Thyroid gland (tissue), 4 donors: ENCODE data around the gene ACTR2.

Experiments used
- POLR2A ChIP-seq, 2 donors: fragments of 450-650 bp; IDR thresholded peaks; one replicate each; pipeline ENCODE4 v1.6.1; 2017; ENCODE audit warnings: antibody characterized with exemption in 2 of 2, mild to moderate bottlenecking in 2 of 2, moderate library complexity in 1 of 2
- TF ChIP-seq, protein P1 (sequence below), 6 experiments: fragments of 200-600 bp in 3 of 6; fragments of 450-650 bp in 3 of 6; sonication (generic) in 3 of 6; IDR thresholded peaks; one replicate each; pipeline ENCODE4 v1.5.1; 2016 to 2019; ENCODE audit warnings: antibody characterized with exemption in 6 of 6, mild to moderate bottlenecking in 2 of 6, inconsistent platforms in 1 of 6, moderate library complexity in 1 of 6

DNA sequence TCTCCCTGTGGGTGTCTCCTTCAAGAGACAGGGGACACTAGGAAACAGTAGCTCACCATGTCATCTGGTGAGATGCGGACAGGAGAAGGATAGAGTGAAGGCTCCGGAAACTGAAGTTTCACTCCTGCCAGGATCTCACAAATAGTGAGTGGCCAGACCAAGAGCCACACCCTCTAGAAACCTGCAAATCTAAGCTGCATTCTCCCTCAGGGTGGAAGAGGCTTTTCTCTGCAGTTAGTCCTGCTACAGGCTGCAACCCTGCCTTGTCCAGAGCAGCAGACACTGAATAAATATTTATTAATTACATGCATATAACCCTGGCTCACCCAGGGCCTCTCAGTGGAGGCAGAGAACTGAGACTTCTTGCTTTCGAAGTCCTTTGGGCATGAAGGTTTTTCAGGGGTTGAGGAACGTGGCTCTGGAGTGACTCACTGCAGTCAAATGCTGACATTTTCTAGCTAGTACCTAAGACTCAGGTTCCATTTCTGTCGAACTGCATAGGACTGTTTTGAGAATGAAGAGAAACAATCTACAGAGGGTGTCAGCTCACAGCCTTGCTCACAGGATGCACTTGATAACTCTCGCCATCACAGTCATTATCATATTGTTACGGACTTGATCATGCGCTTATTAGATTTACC is 87.3 kb downstream of the ACTR2 start:
- TF ChIP-seq, protein P1, sequence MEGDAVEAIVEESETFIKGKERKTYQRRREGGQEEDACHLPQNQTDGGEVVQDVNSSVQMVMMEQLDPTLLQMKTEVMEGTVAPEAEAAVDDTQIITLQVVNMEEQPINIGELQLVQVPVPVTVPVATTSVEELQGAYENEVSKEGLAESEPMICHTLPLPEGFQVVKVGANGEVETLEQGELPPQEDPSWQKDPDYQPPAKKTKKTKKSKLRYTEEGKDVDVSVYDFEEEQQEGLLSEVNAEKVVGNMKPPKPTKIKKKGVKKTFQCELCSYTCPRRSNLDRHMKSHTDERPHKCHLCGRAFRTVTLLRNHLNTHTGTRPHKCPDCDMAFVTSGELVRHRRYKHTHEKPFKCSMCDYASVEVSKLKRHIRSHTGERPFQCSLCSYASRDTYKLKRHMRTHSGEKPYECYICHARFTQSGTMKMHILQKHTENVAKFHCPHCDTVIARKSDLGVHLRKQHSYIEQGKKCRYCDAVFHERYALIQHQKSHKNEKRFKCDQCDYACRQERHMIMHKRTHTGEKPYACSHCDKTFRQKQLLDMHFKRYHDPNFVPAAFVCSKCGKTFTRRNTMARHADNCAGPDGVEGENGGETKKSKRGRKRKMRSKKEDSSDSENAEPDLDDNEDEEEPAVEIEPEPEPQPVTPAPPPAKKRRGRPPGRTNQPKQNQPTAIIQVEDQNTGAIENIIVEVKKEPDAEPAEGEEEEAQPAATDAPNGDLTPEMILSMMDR (IDR thresholded peaks at IDR 0.05): no peak
- no peak for TF ChIP-seq POLR2A (IDR thresholded peaks at IDR 0.05)
